ENCODE measurements around the gene DUSP11.

The DUSP11 gene

GRCh38 chr2:73772819-73773218, 7.1 kb downstream of the DUSP11 start:
- DNase-seq (ENCODE audit: low read depth, low spot score) = no peak
- no peaks in the 10 kb centered on the region for H3K9me3 ChIP-seq (ENCODE audit: insufficient read depth, low read length)
- TF ChIP-seq YY1 (IDR thresholded peaks at IDR 0.05; ENCODE audit: insufficient read depth, insufficient read length) (no peak), SUZ12 (IDR thresholded peaks at IDR 0.05; ENCODE audit: extremely low read depth, insufficient read depth, insufficient read length) (no peak), ZNF274 (IDR thresholded peaks at IDR 0.05; ENCODE audit: low read depth, low read length) (no peak)
- no peaks in the 10 kb centered on the region for H3K27me3 ChIP-seq (ENCODE audit: insufficient read depth, insufficient read length)
- no peak overlapping the region for H3K4me3 ChIP-seq (ENCODE audit: insufficient read length, low read depth)
- H3K36me3 ChIP-seq (ENCODE audit: insufficient read depth, insufficient read length, low read length) = peaks cover 67% of the 10 kb centered on the region
- no peaks in the 10 kb centered on the region for H3K4me1 ChIP-seq (ENCODE audit: insufficient read depth, insufficient read length)
- no peak overlapping the region for H3K9ac ChIP-seq (ENCODE audit: insufficient read length, low read depth)

GRCh38 chr2:73770725-73771124, 9.2 kb downstream of the DUSP11 start:
- H3K36me3 ChIP-seq (ENCODE audit: insufficient read depth, insufficient read length, low read length) = peaks cover 66% of the 10 kb centered on the region
- no peaks in the 10 kb centered on the region for H3K27me3 ChIP-seq (ENCODE audit: insufficient read depth, insufficient read length)

GRCh38 chr2:73766994-73767393, 12.9 kb downstream of the DUSP11 start:
- no peaks in the 10 kb centered on the region for H3K27me3 ChIP-seq (ENCODE audit: insufficient read depth, insufficient read length)
- no peak overlapping the region for H3K9ac ChIP-seq (ENCODE audit: insufficient read length, low read depth)
- H3K4me3 ChIP-seq (ENCODE audit: insufficient read length, low read depth) = no peak overlapping the region
- no peaks in the 10 kb centered on the region for H3K4me1 ChIP-seq (ENCODE audit: insufficient read depth, insufficient read length)
- TF ChIP-seq SUZ12 (IDR thresholded peaks at IDR 0.05; ENCODE audit: extremely low read depth, insufficient read depth, insufficient read length) = no peak
- no peak for TF ChIP-seq YY1 (IDR thresholded peaks at IDR 0.05; ENCODE audit: insufficient read depth, insufficient read length)
- DNase-seq (ENCODE audit: low read depth, low spot score) = no peak
- H3K36me3 ChIP-seq (ENCODE audit: insufficient read depth, insufficient read length, low read length) = peaks cover 61% of the 10 kb centered on the region
- no peaks in the 10 kb centered on the region for H3K9me3 ChIP-seq (ENCODE audit: insufficient read depth, low read length)

More at GRCh38 chr2:73770725-73771124, 9.2 kb downstream of the DUSP11 start:
- DNase-seq (ENCODE audit: low read depth, low spot score) = no peak
- no peaks in the 10 kb centered on the region for H3K9me3 ChIP-seq (ENCODE audit: insufficient read depth, low read length)
- H3K4me3 ChIP-seq (ENCODE audit: insufficient read length, low read depth) = no peak overlapping the region
- no peaks in the 10 kb centered on the region for H3K4me1 ChIP-seq (ENCODE audit: insufficient read depth, insufficient read length)
- no peak overlapping the region for H3K9ac ChIP-seq (ENCODE audit: insufficient read length, low read depth)
- TF ChIP-seq SUZ12 (IDR thresholded peaks at IDR 0.05; ENCODE audit: extremely low read depth, insufficient read depth, insufficient read length) (no peak), YY1 (IDR thresholded peaks at IDR 0.05; ENCODE audit: insufficient read depth, insufficient read length) (no peak), ZNF274 (IDR thresholded peaks at IDR 0.05; ENCODE audit: low read depth, low read length) (no peak)

GRCh38 chr2:73766349-73766748, 13.6 kb downstream of the DUSP11 start:
- Histone ChIP-seq H3K36me3 (ENCODE audit: insufficient read depth, insufficient read length, low read length) (peaks cover 67% of the 10 kb centered on the region), H3K9ac (ENCODE audit: insufficient read length, low read depth) (no peak overlapping the region)
- no peak for DNase-seq (ENCODE audit: low read depth, low spot score)

GRCh38 chr2:73764945-73765344, 15.0 kb downstream of the DUSP11 start:
- H3K4me1 ChIP-seq (ENCODE audit: insufficient read depth, insufficient read length) = no peaks in the 10 kb centered on the region
- H3K27me3 ChIP-seq (ENCODE audit: insufficient read depth, insufficient read length) = no peaks in the 10 kb centered on the region
- H3K36me3 ChIP-seq (ENCODE audit: insufficient read depth, insufficient read length, low read length) = peaks cover 75% of the 10 kb centered on the region
- no peak overlapping the region for H3K4me3 ChIP-seq (ENCODE audit: insufficient read length, low read depth)
- no peak overlapping the region for H3K9ac ChIP-seq (ENCODE audit: insufficient read length, low read depth)
- no peaks in the 10 kb centered on the region for H3K9me3 ChIP-seq (ENCODE audit: insufficient read depth, low read length)
- TF ChIP-seq ZNF274 (IDR thresholded peaks at IDR 0.05; ENCODE audit: low read depth, low read length) = no peak
- TF ChIP-seq YY1 (IDR thresholded peaks at IDR 0.05; ENCODE audit: insufficient read depth, insufficient read length) = no peak
- TF ChIP-seq SUZ12 (IDR thresholded peaks at IDR 0.05; ENCODE audit: extremely low read depth, insufficient read depth, insufficient read length) = no peak
- no peak for DNase-seq (ENCODE audit: low read depth, low spot score)

More at GRCh38 chr2:73766349-73766748, 13.6 kb downstream of the DUSP11 start:
- H3K4me3 ChIP-seq (ENCODE audit: insufficient read length, low read depth) = no peak overlapping the region
- TF ChIP-seq SUZ12 (IDR thresholded peaks at IDR 0.05; ENCODE audit: extremely low read depth, insufficient read depth, insufficient read length) = no peak
- TF ChIP-seq YY1 (IDR thresholded peaks at IDR 0.05; ENCODE audit: insufficient read depth, insufficient read length) = no peak
- TF ChIP-seq ZNF274 (IDR thresholded peaks at IDR 0.05; ENCODE audit: low read depth, low read length) = no peak
- H3K4me1 ChIP-seq (ENCODE audit: insufficient read depth, insufficient read length) = no peaks in the 10 kb centered on the region
- no peaks in the 10 kb centered on the region for H3K9me3 ChIP-seq (ENCODE audit: insufficient read depth, low read length)
- H3K27me3 ChIP-seq (ENCODE audit: insufficient read depth, insufficient read length) = no peaks in the 10 kb centered on the region

GRCh38 chr2:73762571-73762970, 17.3 kb downstream of the DUSP11 start:
- no peak overlapping the region for H3K4me3 ChIP-seq (ENCODE audit: insufficient read length, low read depth)
- H3K9ac ChIP-seq (ENCODE audit: insufficient read length, low read depth) = no peak overlapping the region
- peaks cover 75% of the 10 kb centered on the region for H3K36me3 ChIP-seq (ENCODE audit: insufficient read depth, insufficient read length, low read length)
- H3K9me3 ChIP-seq (ENCODE audit: insufficient read depth, low read length) = no peaks in the 10 kb centered on the region
- H3K27me3 ChIP-seq (ENCODE audit: insufficient read depth, insufficient read length) = no peaks in the 10 kb centered on the region
- no peak for DNase-seq (ENCODE audit: low read depth, low spot score)
- H3K4me1 ChIP-seq (ENCODE audit: insufficient read depth, insufficient read length) = no peaks in the 10 kb centered on the region
- TF ChIP-seq YY1 (IDR thresholded peaks at IDR 0.05; ENCODE audit: insufficient read depth, insufficient read length) (no peak), SUZ12 (IDR thresholded peaks at IDR 0.05; ENCODE audit: extremely low read depth, insufficient read depth, insufficient read length) (no peak), ZNF274 (IDR thresholded peaks at IDR 0.05; ENCODE audit: low read depth, low read length) (no peak)

- DNase-seq (ENCODE audit: low read depth, low spot score) = no peak
- no peak overlapping the region for H3K9ac ChIP-seq (ENCODE audit: insufficient read length, low read depth)
- H3K4me1 ChIP-seq (ENCODE audit: insufficient read depth, insufficient read length) = no peaks in the 10 kb centered on the region
- peaks cover 73% of the 10 kb centered on the region for H3K36me3 ChIP-seq (ENCODE audit: insufficient read depth, insufficient read length, low read length)
- TF ChIP-seq YY1 (IDR thresholded peaks at IDR 0.05; ENCODE audit: insufficient read depth, insufficient read length) = no peak
- TF ChIP-seq ZNF274 (IDR thresholded peaks at IDR 0.05; ENCODE audit: low read depth, low read length) = no peak
- no peak for TF ChIP-seq SUZ12 (IDR thresholded peaks at IDR 0.05; ENCODE audit: extremely low read depth, insufficient read depth, insufficient read length)
- no peak overlapping the region for H3K4me3 ChIP-seq (ENCODE audit: insufficient read length, low read depth)
- H3K9me3 ChIP-seq (ENCODE audit: insufficient read depth, low read length) = peaks cover 6% of the 10 kb centered on the region; the same call in 1 of the 2 replicates
- no peaks in the 10 kb centered on the region for H3K27me3 ChIP-seq (ENCODE audit: insufficient read depth, insufficient read length)
These were observed 20.0 kb downstream of the DUSP11 start for GRCh38 chr2:73759904-73760303.

Data from NT2/D1 (cell line).